Upper lobe of left lung (tissue), 6 donors: ENCODE measurements around the gene OSTF1. TPM values are rescaled to one million over a fixed set of nuclear protein-coding genes. Genes with fewer than 3 reads are reported as not detected.

ENCODE experiments used
- ATAC-seq, 2 donors: fragments of 200-7000 bp; cut with Tn5 transposase; one replicate each; pipeline ENCODE4 v1.9.1; 2022; ENCODE audit warnings: mild to moderate bottlenecking in 2 of 2, moderate library complexity in 2 of 2; ENCODE audit not compliant: low FRiP score in 2 of 2
- DNase-seq, 2 donors: peaks; one replicate each; pipeline ENCODE4 v3.0.0-alpha.2; 2019 to 2020
- H3K27ac ChIP-seq, 4 donors: fragments of 200-600 bp; sonication (generic); one replicate each; pipeline ENCODE4 v1.5.1; 2016 to 2019
- H3K27me3 ChIP-seq, 4 donors: fragments of 200-600 bp; sonication (generic); one replicate each; pipeline ENCODE4 v1.5.1; 2017 to 2019
- H3K36me3 ChIP-seq, 4 donors: fragments of 200-600 bp; sonication (generic); one replicate each; pipeline ENCODE4 v1.5.1; 2016 to 2019
- H3K4me1 ChIP-seq, 4 donors: fragments of 200-600 bp; sonication (generic); one replicate each; pipeline ENCODE4 v1.5.1; 2018 to 2019
- H3K4me3 ChIP-seq, 4 donors: fragments of 200-600 bp; sonication (generic); one replicate each; pipeline ENCODE4 v1.5.1; 2017 to 2019; ENCODE audit warnings: mild to moderate bottlenecking in 2 of 4, moderate library complexity in 1 of 4
- H3K9me3 ChIP-seq, 4 donors: fragments of 200-600 bp; sonication (generic); one replicate each; pipeline ENCODE4 v1.5.1; 2018 to 2019
- EP300 ChIP-seq, 4 donors: sonication (generic); formaldehyde crosslinking; IDR thresholded peaks; one replicate each; pipeline ENCODE4 v1.5.1; 2017; ENCODE audit warnings: antibody characterized with exemption in 4 of 4, control low read depth in 2 of 4
- POLR2A ChIP-seq, 4 donors: fragments of 450-650 bp; IDR thresholded peaks; one replicate each; pipeline ENCODE4 v1.5.1; 2016 to 2017; ENCODE audit warnings: antibody characterized with exemption in 4 of 4, mild to moderate bottlenecking in 2 of 4
- POLR2AphosphoS5 ChIP-seq, 2 donors: sonication (generic); formaldehyde crosslinking; IDR thresholded peaks; one replicate each; pipeline ENCODE4 v1.5.1; 2017; ENCODE audit warnings: antibody characterized with exemption in 2 of 2
- WGBS, 2 donors: methylation state at CpG; one replicate each; pipeline ENCODE4 v1.1.5; 2017 to 2018; 5-methylcytosine and 5-hydroxymethylcytosine counted together
- total RNA-seq, 6 donors: library from RNA; depleted of rRNA in 4 of 6; stranded (reverse); fragments of >200 nt in 4 of 6; gene quantifications; one replicate each; pipeline versions ENCODE4 v1.1.0 to v1.2.1, GENCODE V29; 2016 to 2021
- TF ChIP-seq, protein P1 (sequence below), 6 experiments: fragments of 450-650 bp in 4 of 6; fragments of 200-600 bp in 2 of 6; sonication (generic) in 2 of 6; IDR thresholded peaks; one replicate each; pipeline ENCODE4 v1.5.1; 2016 to 2019; ENCODE audit warnings: antibody characterized with exemption in 6 of 6
- donor health status: DM: no; HTN: no; CAD: no; lungs with moderate emphysema.
- donor health status: DM: no; HTN: yes; CAD: no; lungs with severe emphysema.

Gene OSTF1
- total RNA-seq, 6 donors from 2014 or later: 17.8 to 84.9 (median 48.9) TPM

- Histone ChIP-seq H3K4me3 (no peak overlapping the region), H3K4me1 (no peaks in the 10 kb centered on the region), H3K27ac (no peak overlapping the region), H3K36me3 (peaks cover 0 to 61% (median 5%) of the 10 kb centered on the region in 4 donors), H3K9me3 (no peaks in the 10 kb centered on the region), H3K27me3 (no peaks in the 10 kb centered on the region)
- no peak for ATAC-seq
- 82 to 88% methylated on average over 2 of the region's 2 CpGs for WGBS, 2 donors
- TF ChIP-seq POLR2A (IDR thresholded peaks at IDR 0.05): no peak
- TF ChIP-seq EP300 (IDR thresholded peaks at IDR 0.05): no peak
- TF ChIP-seq POLR2AphosphoS5 (IDR thresholded peaks at IDR 0.05): no peak
- TF ChIP-seq, protein P1, sequence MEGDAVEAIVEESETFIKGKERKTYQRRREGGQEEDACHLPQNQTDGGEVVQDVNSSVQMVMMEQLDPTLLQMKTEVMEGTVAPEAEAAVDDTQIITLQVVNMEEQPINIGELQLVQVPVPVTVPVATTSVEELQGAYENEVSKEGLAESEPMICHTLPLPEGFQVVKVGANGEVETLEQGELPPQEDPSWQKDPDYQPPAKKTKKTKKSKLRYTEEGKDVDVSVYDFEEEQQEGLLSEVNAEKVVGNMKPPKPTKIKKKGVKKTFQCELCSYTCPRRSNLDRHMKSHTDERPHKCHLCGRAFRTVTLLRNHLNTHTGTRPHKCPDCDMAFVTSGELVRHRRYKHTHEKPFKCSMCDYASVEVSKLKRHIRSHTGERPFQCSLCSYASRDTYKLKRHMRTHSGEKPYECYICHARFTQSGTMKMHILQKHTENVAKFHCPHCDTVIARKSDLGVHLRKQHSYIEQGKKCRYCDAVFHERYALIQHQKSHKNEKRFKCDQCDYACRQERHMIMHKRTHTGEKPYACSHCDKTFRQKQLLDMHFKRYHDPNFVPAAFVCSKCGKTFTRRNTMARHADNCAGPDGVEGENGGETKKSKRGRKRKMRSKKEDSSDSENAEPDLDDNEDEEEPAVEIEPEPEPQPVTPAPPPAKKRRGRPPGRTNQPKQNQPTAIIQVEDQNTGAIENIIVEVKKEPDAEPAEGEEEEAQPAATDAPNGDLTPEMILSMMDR (IDR thresholded peaks at IDR 0.05): no peak
- no peak for DNase-seq
These were observed 82.6 kb downstream of the OSTF1 start for GRCh38 chr9:75170898-75171360.

GRCh38 chr9:75175395-75175794 lies 87.1 kb downstream of the OSTF1 start:
- Histone ChIP-seq H3K27ac (no peak overlapping the region), H3K36me3 (peaks cover 0 to 26% (median 4%) of the 10 kb centered on the region in 4 donors), H3K4me3 (no peak overlapping the region), H3K9me3 (no peaks in the 10 kb centered on the region), H3K27me3 (no peaks in the 10 kb centered on the region), H3K4me1 (no peaks in the 10 kb centered on the region)
- TF ChIP-seq, protein P1 (IDR thresholded peaks at IDR 0.05): no peak
- TF ChIP-seq POLR2A (IDR thresholded peaks at IDR 0.05): no peak
- TF ChIP-seq EP300 (IDR thresholded peaks at IDR 0.05): no peak
- TF ChIP-seq POLR2AphosphoS5 (IDR thresholded peaks at IDR 0.05): no peak
- no peak for ATAC-seq
- 86 to 93% methylated on average over 6 of the region's 6 CpGs for WGBS, 2 donors
- DNase-seq: no peak

DNA sequence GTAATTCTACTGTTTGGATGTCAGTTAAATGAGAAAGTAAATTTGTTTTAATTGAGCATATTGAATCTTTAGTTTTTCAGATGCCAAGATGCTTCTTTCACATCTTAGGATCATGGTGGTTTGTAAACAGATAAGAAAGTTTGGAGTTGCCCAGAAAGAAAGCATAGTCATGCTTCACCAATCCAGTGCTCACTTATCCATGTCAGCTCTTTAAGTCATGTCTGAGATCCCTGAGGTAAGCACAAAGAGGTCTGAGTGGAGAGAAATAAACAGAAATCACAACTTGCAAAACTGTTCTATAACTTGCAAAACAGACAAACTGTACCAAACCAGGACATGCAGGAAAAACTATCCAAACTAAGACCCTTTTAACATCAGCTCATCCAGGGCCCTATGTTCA lies 87.7 kb downstream of the OSTF1 start:
- Histone ChIP-seq H3K4me1 (no peaks in the 10 kb centered on the region), H3K27me3 (no peaks in the 10 kb centered on the region), H3K9me3 (no peaks in the 10 kb centered on the region), H3K36me3 (peaks cover 0 to 19% (median 1%) of the 10 kb centered on the region in 4 donors), H3K4me3 (no peak overlapping the region), H3K27ac (no peak overlapping the region)
- no peak for DNase-seq
- ATAC-seq: no peak
- TF ChIP-seq EP300 (IDR thresholded peaks at IDR 0.05): no peak

GRCh38 chr9:75181750-75182149 lies 93.4 kb downstream of the OSTF1 start:
- WGBS, 2 donors: 83 to 90% methylated on average over 1 of the region's 1 CpG
- Histone ChIP-seq H3K9me3 (no peaks in the 10 kb centered on the region), H3K4me1 (peaks cover 0 to 4% (median 0%) of the 10 kb centered on the region in 4 donors), H3K36me3 (peaks cover 0 to 13% (median 4%) of the 10 kb centered on the region in 4 donors), H3K4me3 (no peak overlapping the region), H3K27me3 (no peaks in the 10 kb centered on the region), H3K27ac (no peak overlapping the region)
- no peak for ATAC-seq
- DNase-seq: no peak
- TF ChIP-seq, protein P1 (IDR thresholded peaks at IDR 0.05): no peak
- no peak for TF ChIP-seq POLR2AphosphoS5 (IDR thresholded peaks at IDR 0.05)
- TF ChIP-seq POLR2A (IDR thresholded peaks at IDR 0.05): no peak
- no peak for TF ChIP-seq EP300 (IDR thresholded peaks at IDR 0.05)

- no peak for ATAC-seq
- no peaks in the 10 kb centered on the region for H3K27me3 ChIP-seq
- DNase-seq: no peak
- peaks cover 0 to 13% (median 4%) of the 10 kb centered on the region in 4 donors for H3K36me3 ChIP-seq
- H3K4me3 ChIP-seq: no peak overlapping the region
- 91 to 94% methylated on average over 9 of the region's 9 CpGs for WGBS, 2 donors
- H3K4me1 ChIP-seq: peaks cover 0 to 4% (median 0%) of the 10 kb centered on the region in 4 donors
- no peak overlapping the region for H3K27ac ChIP-seq
- no peaks in the 10 kb centered on the region for H3K9me3 ChIP-seq
- no peak for TF ChIP-seq POLR2AphosphoS5 (IDR thresholded peaks at IDR 0.05)
- no peak for TF ChIP-seq EP300 (IDR thresholded peaks at IDR 0.05)
- no peak for TF ChIP-seq POLR2A (IDR thresholded peaks at IDR 0.05)
- TF ChIP-seq, protein P1 (IDR thresholded peaks at IDR 0.05): no peak
These were observed 95.0 kb downstream of the OSTF1 start for GRCh38 chr9:75183306-75183705.
